GM19324 (cell line): ENCODE results near the gene NOL4L.
"Not testable (repeated sequence)": the region's sequence is repeated elsewhere in the genome, so short reads cannot be mapped to it uniquely, and the experiment has no call there.

Source experiments
- ATAC-seq: cut with Tn5 transposase; IDR thresholded peaks from one replicate; pipeline ENCODE4 v1.9.1; 2021; ENCODE audit warnings: mild to moderate bottlenecking, moderate library complexity; ENCODE audit not compliant: unreplicated experiment, low FRiP score

The NOL4L gene

GRCh38 chr20:32512047-32512385 is 73.1 kb downstream of the NOL4L start:
- no peak for ATAC-seq

- ATAC-seq = no peak
Measured at GRCh38 chr20:32511358-32512046, 73.6 kb downstream of the NOL4L start.

DNA sequence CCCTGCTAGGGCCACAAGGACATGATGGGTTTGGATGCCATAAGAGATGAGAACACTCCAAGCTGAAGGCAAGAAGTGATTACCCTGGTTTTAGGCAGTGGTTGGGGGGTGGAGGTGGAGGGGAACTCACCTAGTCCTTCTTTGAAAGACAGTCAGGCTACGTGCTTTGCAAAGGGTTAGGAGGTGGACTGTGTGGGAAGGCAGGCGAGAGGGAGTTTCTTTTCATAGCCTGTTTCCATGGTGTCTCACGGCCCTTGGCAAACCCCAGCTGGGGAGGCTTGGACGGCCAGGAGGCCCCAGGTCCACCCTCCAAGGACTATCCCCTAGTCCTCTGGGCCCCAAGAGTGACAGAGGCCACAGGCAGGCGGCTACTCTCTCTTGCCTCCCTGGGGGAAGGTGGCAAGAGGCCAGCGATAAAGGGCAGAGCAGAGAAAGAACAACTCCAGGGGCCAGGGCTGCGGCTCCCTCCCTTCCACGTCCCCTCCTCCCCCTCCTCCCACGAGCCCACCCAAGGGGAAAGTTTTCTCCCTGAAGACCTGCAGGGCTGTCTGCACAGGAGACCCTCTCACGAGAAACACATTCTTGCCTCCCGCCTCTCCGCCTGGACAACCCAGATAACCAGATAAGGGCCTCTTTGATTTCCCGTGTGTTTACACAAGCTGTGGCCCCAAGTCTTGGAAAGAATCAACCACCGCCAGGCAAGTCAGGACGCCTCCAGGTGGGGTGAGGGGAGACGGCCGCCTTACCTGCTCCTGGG is 74.4 kb downstream of the NOL4L start:
- ATAC-seq = no peak

DNA sequence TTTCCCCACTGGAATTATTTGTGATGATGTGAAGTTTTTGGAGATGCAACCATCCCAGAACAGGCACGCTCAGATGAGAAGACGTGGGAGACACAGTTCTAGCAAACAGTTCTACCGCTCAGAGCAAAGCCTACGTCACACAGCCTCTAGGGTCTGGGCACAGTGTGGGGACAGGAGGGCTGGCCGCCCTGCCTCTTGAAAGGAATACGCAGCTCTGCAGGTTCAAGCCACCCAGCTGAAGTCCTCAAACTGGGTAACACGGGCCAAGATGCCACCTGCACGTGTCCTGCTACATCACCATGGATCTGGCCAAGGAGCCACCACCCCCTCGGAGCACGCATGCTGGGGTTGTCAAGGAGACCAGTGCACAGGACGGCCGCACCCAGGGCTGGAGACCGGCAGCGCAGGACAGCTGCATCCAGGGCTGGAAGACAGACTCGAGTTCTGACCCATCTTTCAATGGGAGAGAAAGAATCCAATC is 75.0 kb downstream of the NOL4L start:
- no peak for ATAC-seq

GRCh38 chr20:32509639-32510066 is 75.5 kb downstream of the NOL4L start:
- ATAC-seq = no peak

- ATAC-seq = no peak
Measured at GRCh38 chr20:32508775-32509119, 76.4 kb downstream of the NOL4L start.

DNA sequence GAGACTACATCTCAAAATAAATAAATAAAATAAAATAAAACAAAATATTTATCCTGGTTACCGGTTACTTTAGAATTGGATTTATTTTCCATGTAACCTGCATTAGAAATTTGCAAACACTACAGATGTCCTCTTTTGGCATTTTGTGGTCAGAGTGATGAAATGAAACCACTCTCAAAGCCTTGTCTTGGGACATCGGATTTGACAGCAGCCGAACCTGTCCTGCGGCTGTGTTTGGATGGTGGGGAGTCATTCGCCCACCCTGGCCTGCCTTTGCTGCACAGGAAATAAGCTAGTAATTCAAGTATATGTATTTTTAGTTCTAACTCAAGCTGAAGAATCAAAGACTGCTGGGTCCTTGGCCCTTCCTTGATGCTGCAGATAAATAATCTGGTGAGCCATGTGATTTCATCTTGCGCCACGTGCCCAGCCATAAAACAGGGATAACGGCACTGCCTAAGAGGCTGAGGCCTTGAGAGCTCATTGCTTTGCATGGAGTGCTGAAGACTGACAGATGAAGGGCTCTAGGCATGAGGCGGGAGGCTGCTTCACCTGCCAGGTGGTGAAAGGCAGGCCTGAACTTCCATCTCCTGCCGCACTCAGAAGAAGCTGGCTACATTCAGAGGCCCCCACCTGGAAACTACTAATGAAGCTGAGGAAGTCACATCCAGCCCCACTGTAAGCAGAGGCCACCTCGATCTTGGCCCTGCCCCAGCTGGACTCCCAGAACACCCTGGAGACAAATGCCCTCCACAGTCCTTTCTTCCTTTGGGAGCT is 76.9 kb downstream of the NOL4L start:
- no peak for ATAC-seq

DNA sequence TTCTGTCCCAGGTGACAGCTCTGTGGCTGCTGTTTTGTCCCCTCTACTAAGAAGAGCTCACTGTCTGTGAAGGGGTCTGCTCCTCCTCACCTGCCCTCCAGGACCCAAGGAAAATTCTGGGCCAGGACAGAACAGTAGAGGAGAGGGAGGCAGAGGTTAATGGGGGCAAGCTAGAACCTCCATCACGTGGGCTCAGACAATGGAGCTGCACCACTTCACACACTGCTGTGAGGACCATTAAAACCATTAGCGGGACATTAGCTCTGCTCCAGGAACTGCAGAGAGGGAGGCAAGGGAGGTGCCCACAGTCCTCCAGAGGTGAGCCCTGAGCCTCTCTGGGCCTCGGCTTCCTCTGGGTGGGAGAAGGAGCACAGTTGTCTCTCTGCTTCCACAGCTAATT is 78.4 kb downstream of the NOL4L start:
- ATAC-seq = no peak

DNA sequence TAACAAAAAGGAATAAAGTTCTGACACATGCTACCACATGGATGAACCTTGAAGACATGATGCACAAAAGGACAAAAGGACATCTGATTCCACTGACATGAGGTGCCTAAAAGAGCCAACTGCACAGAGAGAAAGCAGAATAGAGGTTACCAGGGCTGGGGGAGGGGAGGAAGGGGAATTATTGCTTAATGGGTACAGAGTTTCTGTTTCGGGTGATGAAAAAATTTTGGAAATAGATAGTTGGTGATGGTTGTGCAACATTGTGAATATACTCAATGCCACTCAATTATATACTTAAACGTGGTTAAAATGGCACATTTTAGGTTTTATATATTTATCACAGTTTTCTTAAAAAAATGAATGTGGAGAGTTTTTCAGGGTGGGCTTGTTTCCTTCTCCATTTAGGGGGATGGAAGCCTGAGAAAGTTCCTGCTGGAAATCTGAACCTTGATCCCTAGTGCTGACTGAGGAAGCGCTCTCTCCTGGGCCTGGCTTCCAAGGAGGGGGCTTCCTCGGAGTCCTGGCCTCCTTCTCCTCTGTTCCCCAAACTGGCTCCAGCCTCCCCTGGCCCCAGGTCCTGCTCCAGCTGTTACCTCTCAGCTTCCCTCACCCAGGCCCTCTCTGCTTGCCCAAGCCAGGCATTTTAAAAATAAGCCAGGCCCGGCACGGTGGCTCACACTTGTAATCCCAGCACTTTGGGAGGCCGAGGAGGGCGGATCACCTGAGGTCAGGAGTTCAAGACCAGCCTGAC is 79.2 kb downstream of the NOL4L start:
- no peak for ATAC-seq

- no peak for ATAC-seq
Measured at GRCh38 chr20:32501709-32502108, 83.4 kb downstream of the NOL4L start.

- ATAC-seq = no peak
Measured at GRCh38 chr20:32497589-32498224, 87.4 kb downstream of the NOL4L start.

DNA sequence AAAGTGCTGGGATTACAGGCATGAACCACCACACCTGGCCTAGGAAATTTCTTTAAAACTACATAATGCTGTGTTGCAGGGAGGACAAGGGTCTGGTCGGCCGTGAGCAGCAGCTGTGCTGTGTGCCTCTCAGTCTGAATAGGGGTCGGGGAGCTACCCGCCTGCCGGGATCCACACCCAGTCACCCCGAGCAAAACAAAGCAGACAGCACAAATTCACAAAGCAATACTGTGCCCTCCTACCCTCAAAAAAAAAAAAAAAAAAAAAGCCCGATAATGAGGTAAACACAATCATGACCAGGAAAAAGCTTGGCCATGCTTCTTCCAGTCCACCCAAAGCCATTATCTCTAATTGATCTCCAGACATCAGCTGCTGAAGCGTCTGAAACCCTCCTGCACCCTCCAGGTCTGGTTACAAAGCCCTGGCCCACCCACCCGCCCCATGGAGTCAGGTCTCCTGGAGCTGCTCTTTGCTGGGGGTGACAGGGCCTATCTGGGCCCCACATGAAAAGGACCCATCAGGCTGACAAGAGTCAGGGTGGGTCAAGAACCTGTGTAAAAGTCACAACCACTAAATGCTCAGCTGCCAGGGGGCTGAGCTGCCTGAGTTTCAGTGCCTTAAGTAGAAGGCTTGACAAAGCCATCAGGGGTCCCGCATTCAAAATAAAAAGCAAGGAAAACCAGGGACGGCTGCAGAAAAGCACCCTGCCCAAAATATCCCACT is 88.2 kb downstream of the NOL4L start:
- ATAC-seq = no peak

DNA sequence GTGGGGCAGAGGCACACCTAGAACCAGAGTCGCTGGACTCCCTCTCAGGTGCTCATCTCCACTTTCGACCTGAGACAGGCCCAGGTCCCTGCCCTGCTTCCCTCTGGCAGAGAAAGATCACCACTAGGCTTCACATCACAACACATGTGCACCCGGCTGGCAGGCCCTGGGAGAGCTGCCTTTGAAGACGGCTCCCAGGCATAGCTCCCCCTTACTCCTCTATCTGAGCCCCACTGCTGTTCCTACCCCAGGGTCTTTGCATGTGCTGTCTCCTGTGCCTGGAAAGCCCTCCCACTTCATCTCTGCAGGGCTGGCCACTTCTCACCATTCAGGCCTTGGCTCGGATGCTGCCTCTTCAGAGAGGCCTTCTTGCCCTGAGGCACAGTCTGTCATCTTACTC is 89.2 kb downstream of the NOL4L start:
- no peak for ATAC-seq

DNA sequence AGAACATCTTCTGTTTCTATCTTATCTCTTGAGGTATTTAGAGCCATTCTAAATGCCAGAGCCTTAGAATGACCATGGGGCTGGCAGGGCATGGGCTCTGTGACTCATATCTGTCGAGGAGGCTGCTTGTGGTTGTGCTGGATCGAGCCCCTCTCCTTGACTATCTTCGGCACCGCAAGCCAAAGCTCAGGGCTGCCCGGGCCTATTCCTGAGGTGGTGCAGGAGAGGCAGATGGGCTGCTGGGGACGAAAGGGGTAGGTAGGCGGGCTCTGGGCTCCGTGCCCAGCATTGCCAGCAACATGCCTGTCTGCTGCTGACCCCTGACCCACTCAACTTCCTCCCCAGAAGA is 89.9 kb downstream of the NOL4L start:
- no peak for ATAC-seq

GRCh38 chr20:32494483-32495216 is 90.5 kb downstream of the NOL4L start:
- no peak for ATAC-seq

DNA sequence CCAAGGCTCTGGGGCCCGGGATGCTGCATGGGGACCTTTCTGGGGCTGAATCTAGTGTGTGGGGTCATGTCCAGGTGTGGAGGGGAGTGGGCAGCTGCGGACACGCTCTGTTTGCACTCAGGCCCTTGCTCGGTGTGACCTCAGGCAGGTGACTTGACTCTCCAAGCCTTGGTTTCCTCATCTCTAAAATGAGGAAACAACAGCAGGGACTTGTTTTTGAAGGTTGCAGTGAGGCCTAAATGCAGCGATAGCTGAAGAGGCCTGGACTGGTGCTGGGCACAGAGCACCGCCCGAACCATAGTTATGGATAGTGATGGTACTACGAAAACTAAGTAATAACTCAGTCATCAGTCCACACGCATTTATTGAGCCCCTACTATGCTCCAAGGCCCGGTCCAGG is 91.8 kb downstream of the NOL4L start:
- ATAC-seq = no peak

- not testable (repeated sequence) for ATAC-seq
Measured at GRCh38 chr20:32491764-32492151, 93.4 kb downstream of the NOL4L start.

GRCh38 chr20:32490942-32491763 is 94.0 kb downstream of the NOL4L start:
- no peak for ATAC-seq
